GM12891 (cell line): ENCODE data around the gene PVR.

ENCODE experiments used
- PAX5 ChIP-seq: IDR thresholded peaks from 2 replicates; pipeline ENCODE4 v1.6.1; 2011; ENCODE audit warnings: low read length, moderate library complexity, mild to moderate bottlenecking; ENCODE audit not compliant: insufficient read depth, severe bottlenecking
- POLR2A ChIP-seq: IDR thresholded peaks from 2 replicates; pipeline ENCODE4 v1.6.1; 2011; ENCODE audit warnings: low read depth, low read length, control low read depth
- POLR2AphosphoS5 ChIP-seq: IDR thresholded peaks from 2 replicates; pipeline ENCODE4 v1.6.1; 2011; ENCODE audit warnings: low read depth, low read length, control low read depth
- POU2F2 ChIP-seq: IDR thresholded peaks from 2 replicates; pipeline ENCODE4 v1.6.1; 2011; ENCODE audit warnings: low read depth, mild to moderate bottlenecking, control low read depth, low read length, moderate library complexity
- SPI1 ChIP-seq: IDR thresholded peaks from 2 replicates; pipeline ENCODE4 v1.6.1; 2011; ENCODE audit warnings: low read depth, low read length, control low read depth
- TAF1 ChIP-seq: IDR thresholded peaks from 2 replicates; pipeline ENCODE4 v1.6.1; 2011; ENCODE audit warnings: low read depth, low read length, control low read depth

DNA sequence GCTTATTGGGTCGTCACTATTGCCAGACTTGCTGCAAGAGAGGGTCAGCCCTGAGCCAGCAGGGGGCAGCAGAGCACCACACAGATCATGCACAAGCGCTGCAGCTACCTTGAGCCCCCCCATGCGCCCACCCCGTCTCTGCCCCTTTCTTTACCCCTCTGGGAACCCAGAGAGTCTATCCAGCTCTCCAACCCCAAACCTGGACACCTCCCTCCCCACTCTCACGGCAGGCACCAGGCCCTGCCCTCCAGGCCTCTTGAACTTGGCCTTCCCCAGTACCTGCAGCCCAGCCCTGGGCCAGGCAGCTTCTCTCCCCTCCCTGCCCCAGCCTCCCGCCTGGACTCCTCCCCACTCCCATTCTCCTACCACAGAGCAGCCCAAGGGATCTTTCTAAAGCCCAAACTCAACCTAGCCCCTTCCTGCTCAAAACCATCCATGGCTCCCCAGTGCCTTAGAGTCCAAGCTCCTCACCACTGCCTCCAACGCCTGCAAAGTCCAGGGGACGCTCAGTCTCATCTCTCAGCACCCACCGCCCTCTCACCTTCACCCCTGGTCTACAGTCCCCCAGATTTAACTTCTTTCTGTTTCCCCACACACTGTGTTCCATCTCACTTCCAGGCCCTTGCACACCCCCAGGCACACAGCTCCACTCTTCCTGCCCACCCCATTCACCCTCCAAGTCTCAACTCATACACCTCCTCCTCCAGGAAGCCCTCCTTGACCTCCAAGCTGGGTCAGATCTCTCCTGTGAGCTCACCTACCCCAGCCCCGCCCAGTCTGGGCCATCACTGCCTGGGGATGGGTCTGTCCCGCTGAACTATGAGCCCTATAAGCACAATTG lies 45.8 kb downstream of the PVR start:
- TF ChIP-seq POLR2A, result no peak
- no peak for TF ChIP-seq POLR2AphosphoS5
- TF ChIP-seq SPI1, result no peak
- no peak for TF ChIP-seq TAF1
- TF ChIP-seq POU2F2, result no peak
- TF ChIP-seq PAX5, result no peak
